Measurements from ENCODE around the gene NMNAT2. TPM values are rescaled to one million over a fixed set of nuclear protein-coding genes. Genes with fewer than 3 reads are reported as not detected.
"Not testable (repeated sequence)": the region's sequence is repeated elsewhere in the genome, so short reads cannot be mapped to it uniquely, and the experiment has no call there.

Gene NMNAT2
- total RNA-seq, 2 donors from 2014 or later, result not detected

GRCh38 chr1:183281039-183281438, 137.1 kb downstream of the NMNAT2 start:
- Mint-ChIP-seq H3K27me3 (ENCODE audit: low read depth) (peaks cover 7% of the 10 kb centered on the region), H3K4me1 (ENCODE audit: low read depth) (no peaks in the 10 kb centered on the region), H3K27ac (no peak overlapping the region), H3K4me3 (no peak overlapping the region), H3K36me3 (ENCODE audit: insufficient read depth in 2 of 2) (no peaks in the 10 kb centered on the region), H3K9me3 (no peaks in the 10 kb centered on the region)
- DNase-seq (no peak), ATAC-seq (replicated peaks in 1 of 2) (no peak)

- Mint-ChIP-seq H3K27ac (no peak overlapping the region), H3K36me3 (ENCODE audit: insufficient read depth in 2 of 2) (no peaks in the 10 kb centered on the region), H3K4me1 (ENCODE audit: low read depth) (no peaks in the 10 kb centered on the region), H3K9me3 (no peaks in the 10 kb centered on the region), H3K4me3 (no peak overlapping the region), H3K27me3 (ENCODE audit: low read depth) (peaks cover 7% of the 10 kb centered on the region)
- ATAC-seq (replicated peaks in 1 of 2) (no peak), DNase-seq (no peak)
These were observed 138.3 kb downstream of the NMNAT2 start for GRCh38 chr1:183279835-183280234.

GRCh38 chr1:183278739-183279591, 139.2 kb downstream of the NMNAT2 start:
- DNase-seq (no peak), ATAC-seq (replicated peaks in 1 of 2) (no peak)
- no peaks in the 10 kb centered on the region for H3K27me3 Mint-ChIP-seq (ENCODE audit: low read depth)
- no peaks in the 10 kb centered on the region for H3K36me3 Mint-ChIP-seq (ENCODE audit: insufficient read depth in 2 of 2)
- no peak overlapping the region for H3K27ac Mint-ChIP-seq
- H3K4me3 Mint-ChIP-seq, result no peak overlapping the region
- H3K4me1 Mint-ChIP-seq (ENCODE audit: low read depth), result no peaks in the 10 kb centered on the region
- no peaks in the 10 kb centered on the region for H3K9me3 Mint-ChIP-seq

- H3K4me3 Mint-ChIP-seq, result no peak overlapping the region
- H3K36me3 Mint-ChIP-seq (ENCODE audit: insufficient read depth in 2 of 2), result no peaks in the 10 kb centered on the region
- no peaks in the 10 kb centered on the region for H3K27me3 Mint-ChIP-seq (ENCODE audit: low read depth)
- H3K9me3 Mint-ChIP-seq, result no peaks in the 10 kb centered on the region
- H3K4me1 Mint-ChIP-seq (ENCODE audit: low read depth), result no peaks in the 10 kb centered on the region
- ATAC-seq (replicated peaks in 1 of 2) (no peak), DNase-seq (no peak)
- no peak overlapping the region for H3K27ac Mint-ChIP-seq
These were observed 140.1 kb downstream of the NMNAT2 start for GRCh38 chr1:183277821-183278738.

GRCh38 chr1:183276386-183277080, 141.6 kb downstream of the NMNAT2 start:
- ATAC-seq (replicated peaks in 1 of 2), result no peak
- Mint-ChIP-seq H3K27me3 (ENCODE audit: low read depth) (peaks cover 7% of the 10 kb centered on the region), H3K36me3 (ENCODE audit: insufficient read depth in 2 of 2) (no peaks in the 10 kb centered on the region), H3K4me1 (ENCODE audit: low read depth) (no peaks in the 10 kb centered on the region), H3K27ac (no peak overlapping the region), H3K4me3 (no peak overlapping the region), H3K9me3 (no peaks in the 10 kb centered on the region)
- no peak for DNase-seq

GRCh38 chr1:183275322-183275721, 142.9 kb downstream of the NMNAT2 start:
- H3K9me3 Mint-ChIP-seq, result no peaks in the 10 kb centered on the region
- H3K36me3 Mint-ChIP-seq (ENCODE audit: insufficient read depth in 2 of 2), result no peaks in the 10 kb centered on the region
- no peak overlapping the region for H3K4me3 Mint-ChIP-seq
- H3K4me1 Mint-ChIP-seq (ENCODE audit: low read depth), result no peaks in the 10 kb centered on the region
- ATAC-seq (replicated peaks in 1 of 2), result no peak
- H3K27me3 Mint-ChIP-seq (ENCODE audit: low read depth), result peaks cover 7% of the 10 kb centered on the region
- DNase-seq, result no peak
- H3K27ac Mint-ChIP-seq, result no peak overlapping the region

GRCh38 chr1:183274836-183275235, 143.3 kb downstream of the NMNAT2 start:
- Mint-ChIP-seq H3K9me3 (no peaks in the 10 kb centered on the region), H3K36me3 (ENCODE audit: insufficient read depth in 2 of 2) (no peaks in the 10 kb centered on the region), H3K27me3 (ENCODE audit: low read depth) (peaks cover 7% of the 10 kb centered on the region), H3K4me3 (no peak overlapping the region), H3K4me1 (ENCODE audit: low read depth) (no peaks in the 10 kb centered on the region), H3K27ac (no peak overlapping the region)
- DNase-seq (no peak), ATAC-seq (replicated peaks in 1 of 2) (no peak)

- not testable (repeated sequence) for H3K27me3 Mint-ChIP-seq (ENCODE audit: low read depth); H3K36me3 Mint-ChIP-seq (ENCODE audit: insufficient read depth in 2 of 2); H3K4me3 Mint-ChIP-seq; ATAC-seq (replicated peaks in 1 of 2); DNase-seq; H3K4me1 Mint-ChIP-seq (ENCODE audit: low read depth); H3K27ac Mint-ChIP-seq; H3K9me3 Mint-ChIP-seq
These were observed 144.2 kb downstream of the NMNAT2 start for GRCh38 chr1:183273984-183274383.

- Mint-ChIP-seq H3K9me3 (no peaks in the 10 kb centered on the region), H3K27me3 (ENCODE audit: low read depth) (peaks cover 8% of the 10 kb centered on the region), H3K36me3 (ENCODE audit: insufficient read depth in 2 of 2) (no peaks in the 10 kb centered on the region), H3K4me1 (ENCODE audit: low read depth) (no peaks in the 10 kb centered on the region), H3K4me3 (no peak overlapping the region), H3K27ac (no peak overlapping the region)
- ATAC-seq (replicated peaks in 1 of 2) (no peak), DNase-seq (no peak)
These were observed 144.9 kb downstream of the NMNAT2 start for GRCh38 chr1:183273300-183273699.

GRCh38 chr1:183272390-183272848, 145.8 kb downstream of the NMNAT2 start:
- DNase-seq (no peak), ATAC-seq (replicated peaks in 1 of 2) (no peak)
- Mint-ChIP-seq H3K36me3 (ENCODE audit: insufficient read depth in 2 of 2) (no peaks in the 10 kb centered on the region), H3K27ac (no peak overlapping the region), H3K9me3 (no peaks in the 10 kb centered on the region), H3K27me3 (ENCODE audit: low read depth) (peaks cover 16% of the 10 kb centered on the region), H3K4me1 (ENCODE audit: low read depth) (no peaks in the 10 kb centered on the region), H3K4me3 (no peak overlapping the region)

- no peaks in the 10 kb centered on the region for H3K9me3 Mint-ChIP-seq
- DNase-seq (no peak), ATAC-seq (replicated peaks in 1 of 2) (no peak)
- H3K36me3 Mint-ChIP-seq (ENCODE audit: insufficient read depth in 2 of 2), result no peaks in the 10 kb centered on the region
- peaks cover 16% of the 10 kb centered on the region for H3K27me3 Mint-ChIP-seq (ENCODE audit: low read depth)
- no peaks in the 10 kb centered on the region for H3K4me1 Mint-ChIP-seq (ENCODE audit: low read depth)
- no peak overlapping the region for H3K27ac Mint-ChIP-seq
- no peak overlapping the region for H3K4me3 Mint-ChIP-seq
These were observed 147.5 kb downstream of the NMNAT2 start for GRCh38 chr1:183270541-183271141.

GRCh38 chr1:183267646-183268431, 150.3 kb downstream of the NMNAT2 start:
- no peaks in the 10 kb centered on the region for H3K36me3 Mint-ChIP-seq (ENCODE audit: insufficient read depth in 2 of 2)
- no peaks in the 10 kb centered on the region for H3K4me1 Mint-ChIP-seq (ENCODE audit: low read depth)
- H3K27me3 Mint-ChIP-seq (ENCODE audit: low read depth), result peaks cover 24% of the 10 kb centered on the region
- ATAC-seq (replicated peaks in 1 of 2) (no peak), DNase-seq (no peak)
- H3K9me3 Mint-ChIP-seq, result no peaks in the 10 kb centered on the region
- H3K4me3 Mint-ChIP-seq, result no peak overlapping the region
- no peak overlapping the region for H3K27ac Mint-ChIP-seq
